Cardiac fibroblast (primary cell): Measurements from ENCODE around the gene C10orf105.

ENCODE experiments used
- DNase-seq, 2 donors: peaks; one replicate each; pipeline versions ENCODE4 v3.0.0 to v3.0.0-alpha.2; 2010; ENCODE audit warnings: low read depth in 2 of 2
- H3K4me3 ChIP-seq, 2 donors: replicated peaks in 1 of 2; 1 replicate in 1 of 2; 2 replicates in 1 of 2; pipeline ENCODE4 v1.5.1; 2011; ENCODE audit warnings: low read depth in 2 of 2, low read length in 2 of 2, mild to moderate bottlenecking in 2 of 2, moderate library complexity in 1 of 2
- CTCF ChIP-seq: IDR thresholded peaks from one replicate; pipeline ENCODE4 v1.5.1; 2011; ENCODE audit warnings: low read depth, mild to moderate bottlenecking, low read length, inconsistent platforms

Gene C10orf105

GRCh38 chr10:71750986-71751385, 31.4 kb upstream of the C10orf105 start:
- DNase-seq = no peak
- no peak overlapping the region for H3K4me3 ChIP-seq
- no peak for TF ChIP-seq CTCF

- TF ChIP-seq CTCF = no peak
- DNase-seq = no peak
- H3K4me3 ChIP-seq = no peak overlapping the region
Observed at GRCh38 chr10:71750124-71750841, 30.7 kb upstream of the C10orf105 start.

- H3K4me3 ChIP-seq = no peak overlapping the region
- no peak for DNase-seq
- TF ChIP-seq CTCF = no peak
Observed at GRCh38 chr10:71749396-71749795, 29.8 kb upstream of the C10orf105 start.

- no peak overlapping the region for H3K4me3 ChIP-seq
- TF ChIP-seq CTCF = no peak
- peak in 1 of 2 donors; percentile 38 for DNase-seq
Observed at GRCh38 chr10:71748671-71749191, 29.2 kb upstream of the C10orf105 start.

- no peak overlapping the region for H3K4me3 ChIP-seq
- TF ChIP-seq CTCF = no peak
- DNase-seq = no peak
Observed at GRCh38 chr10:71747551-71748523, 28.3 kb upstream of the C10orf105 start.

- no peak overlapping the region for H3K4me3 ChIP-seq
- TF ChIP-seq CTCF = no peak
- DNase-seq = no peak
Observed at GRCh38 chr10:71747039-71747531, 27.5 kb upstream of the C10orf105 start.
